ENCODE measurements around the gene MLLT3. TPM values are rescaled to one million over a fixed set of nuclear protein-coding genes. Genes with fewer than 3 reads are reported as not detected.

The MLLT3 gene
- total RNA-seq, 1 donor from 2014 or later = 39.1 TPM

DNA sequence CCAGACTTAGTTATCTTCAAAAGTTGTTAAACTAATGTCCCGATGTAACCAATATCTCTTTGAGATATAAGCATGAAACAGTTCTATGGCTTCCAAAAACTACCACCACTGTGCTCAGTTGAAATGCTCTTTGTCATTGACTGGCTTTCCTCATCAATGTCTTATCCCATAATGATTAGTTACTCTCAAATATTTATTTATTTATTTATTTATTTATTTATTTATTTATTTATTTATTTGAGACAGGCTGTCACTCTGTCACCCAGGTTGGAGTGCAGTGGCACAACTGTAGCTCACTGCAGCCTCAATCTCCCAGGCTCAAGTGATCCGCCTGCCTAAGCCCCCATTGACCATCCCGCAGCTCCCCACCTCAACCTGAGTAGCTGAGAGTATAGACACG lies 28.0 kb upstream of the MLLT3 start:
- no peak overlapping the region for H2AFZ ChIP-seq (replicated peaks)
- Mint-ChIP-seq H3K36me3 (no peaks in the 10 kb centered on the region), H3K27me3 (ENCODE audit: insufficient read depth, low read depth) (peaks cover 3% of the 10 kb centered on the region), H3K27ac (no peak overlapping the region), H3K4me3 (no peak overlapping the region), H3K9me3 (peaks cover 7% of the 10 kb centered on the region), H3K4me1 (no peaks in the 10 kb centered on the region)
- no peak for TF ChIP-seq CTCF (IDR thresholded peaks at IDR 0.05)
- no peaks in the 10 kb centered on the region for H4K20me1 ChIP-seq (ENCODE audit: low read depth)
- H3K9ac ChIP-seq = no peak overlapping the region
- no peaks in the 10 kb centered on the region for H3K79me2 ChIP-seq (ENCODE audit: low read depth)
- H3K4me2 ChIP-seq = no peak overlapping the region
- peaks cover 14% of the 10 kb centered on the region for H3K4me1 ChIP-seq
- H3K9me3 ChIP-seq (ENCODE audit: low read depth) = no peaks in the 10 kb centered on the region
- H3F3A ChIP-seq (ENCODE audit: low read depth) = peaks cover 7% of the 10 kb centered on the region
- no peaks in the 10 kb centered on the region for H3K27me3 ChIP-seq
- no peak for DNase-seq (ENCODE audit: low spot score)
- no peak overlapping the region for H3K4me3 ChIP-seq
- H3K36me3 ChIP-seq = no peaks in the 10 kb centered on the region
- no peak overlapping the region for H3K27ac ChIP-seq

DNA sequence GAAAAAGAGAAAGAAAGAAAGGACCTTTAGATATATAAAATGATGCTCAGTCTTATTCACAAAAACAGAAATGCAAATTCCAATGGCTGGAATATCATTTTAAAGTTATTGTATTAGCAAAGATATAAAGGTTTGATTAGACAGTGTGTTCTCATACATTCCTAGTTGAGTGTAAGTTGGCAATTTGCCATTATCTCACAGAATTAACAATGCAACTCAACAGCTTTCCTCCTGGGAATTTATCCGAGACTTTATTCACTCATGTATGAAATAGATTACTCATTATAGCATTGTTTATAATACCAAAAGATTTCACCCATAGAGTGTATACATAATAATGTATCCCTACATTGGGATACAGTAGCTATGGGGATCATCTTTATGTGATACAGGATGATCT lies 27.1 kb upstream of the MLLT3 start:
- Mint-ChIP-seq H3K27me3 (ENCODE audit: insufficient read depth, low read depth) (peaks cover 3% of the 10 kb centered on the region), H3K36me3 (no peaks in the 10 kb centered on the region), H3K27ac (no peak overlapping the region), H3K4me1 (no peaks in the 10 kb centered on the region), H3K9me3 (peaks cover 5% of the 10 kb centered on the region), H3K4me3 (no peak overlapping the region)
- Histone ChIP-seq H4K20me1 (ENCODE audit: low read depth) (no peaks in the 10 kb centered on the region), H3K4me1 (peaks cover 14% of the 10 kb centered on the region), H3K9ac (no peak overlapping the region), H3K27me3 (no peaks in the 10 kb centered on the region), H3K4me3 (no peak overlapping the region), H3F3A (ENCODE audit: low read depth) (peaks cover 7% of the 10 kb centered on the region), H3K4me2 (no peak overlapping the region), H3K36me3 (no peaks in the 10 kb centered on the region), H3K79me2 (ENCODE audit: low read depth) (no peaks in the 10 kb centered on the region), H3K27ac (no peak overlapping the region), H2AFZ (replicated peaks) (no peak overlapping the region), H3K9me3 (ENCODE audit: low read depth) (no peaks in the 10 kb centered on the region)
- TF ChIP-seq EZH2phosphoT487 (IDR thresholded peaks at IDR 0.05) (no peak), EZH2 (IDR thresholded peaks at IDR 0.05) (no peak), CTCF (IDR thresholded peaks at IDR 0.05) (no peak)
- DNase-seq (ENCODE audit: low spot score) = no peak

DNA sequence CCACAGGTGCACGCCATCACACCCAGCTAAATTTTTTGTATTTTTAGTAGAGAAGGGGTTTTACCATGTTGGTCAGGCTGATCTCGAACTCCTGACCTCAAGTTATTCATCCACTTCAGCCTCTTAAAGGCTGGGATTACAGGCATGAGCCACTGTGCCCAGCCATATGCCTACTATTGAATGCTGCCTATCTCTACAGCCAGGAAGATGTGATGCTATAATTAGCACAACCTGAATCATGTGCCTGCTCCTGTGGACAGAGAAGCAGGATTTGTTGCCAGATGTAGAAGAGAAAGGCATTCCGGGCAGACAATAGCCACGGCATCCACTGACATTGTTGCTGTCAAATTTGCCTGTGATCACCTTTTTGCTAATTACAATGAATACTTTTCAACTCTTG lies 24.4 kb upstream of the MLLT3 start:
- no peak for TF ChIP-seq CTCF (IDR thresholded peaks at IDR 0.05)
- no peak for TF ChIP-seq EZH2 (IDR thresholded peaks at IDR 0.05)
- TF ChIP-seq EZH2phosphoT487 (IDR thresholded peaks at IDR 0.05) = no peak
- H3K4me3 ChIP-seq = no peak overlapping the region
- no peaks in the 10 kb centered on the region for H3K9me3 ChIP-seq (ENCODE audit: low read depth)
- no peak overlapping the region for H3K9ac ChIP-seq
- no peaks in the 10 kb centered on the region for H4K20me1 ChIP-seq (ENCODE audit: low read depth)
- peaks cover 7% of the 10 kb centered on the region for H3F3A ChIP-seq (ENCODE audit: low read depth)
- no peaks in the 10 kb centered on the region for H3K79me2 ChIP-seq (ENCODE audit: low read depth)
- Mint-ChIP-seq H3K27me3 (ENCODE audit: insufficient read depth, low read depth) (peaks cover 3% of the 10 kb centered on the region), H3K9me3 (no peaks in the 10 kb centered on the region), H3K27ac (no peak overlapping the region), H3K4me3 (no peak overlapping the region), H3K4me1 (no peaks in the 10 kb centered on the region), H3K36me3 (no peaks in the 10 kb centered on the region)
- no peaks in the 10 kb centered on the region for H3K27me3 ChIP-seq
- H3K4me2 ChIP-seq = no peak overlapping the region
- H3K36me3 ChIP-seq = no peaks in the 10 kb centered on the region
- H2AFZ ChIP-seq (replicated peaks) = no peak overlapping the region
- no peak overlapping the region for H3K27ac ChIP-seq
- peak; percentile 60 for DNase-seq (ENCODE audit: low spot score)
- H3K4me1 ChIP-seq = peaks cover 21% of the 10 kb centered on the region

GRCh38 chr9:20643660-20644059 lies 21.4 kb upstream of the MLLT3 start:
- Histone ChIP-seq H3K36me3 (no peaks in the 10 kb centered on the region), H3K9ac (no peak overlapping the region), H3K4me3 (no peak overlapping the region), H3K9me3 (ENCODE audit: low read depth) (no peaks in the 10 kb centered on the region), H3K27ac (no peak overlapping the region), H3K79me2 (ENCODE audit: low read depth) (no peaks in the 10 kb centered on the region), H3F3A (ENCODE audit: low read depth) (peaks cover 7% of the 10 kb centered on the region), H3K4me2 (no peak overlapping the region), H4K20me1 (ENCODE audit: low read depth) (no peaks in the 10 kb centered on the region), H3K27me3 (no peaks in the 10 kb centered on the region), H2AFZ (replicated peaks) (no peak overlapping the region), H3K4me1 (peaks cover 21% of the 10 kb centered on the region)
- Mint-ChIP-seq H3K27me3 (ENCODE audit: insufficient read depth, low read depth) (peaks cover 3% of the 10 kb centered on the region), H3K4me1 (peaks cover 7% of the 10 kb centered on the region), H3K36me3 (no peaks in the 10 kb centered on the region), H3K27ac (no peak overlapping the region), H3K4me3 (no peak overlapping the region), H3K9me3 (no peaks in the 10 kb centered on the region)
- peak; percentile 12 for DNase-seq (ENCODE audit: low spot score)
- TF ChIP-seq CTCF (IDR thresholded peaks at IDR 0.05) = no peak
- no peak for TF ChIP-seq EZH2 (IDR thresholded peaks at IDR 0.05)
- TF ChIP-seq EZH2phosphoT487 (IDR thresholded peaks at IDR 0.05) = no peak
